ENCODE results near the gene NRN1. TPM values are rescaled to one million over a fixed set of nuclear protein-coding genes. Genes with fewer than 3 reads are reported as not detected.

The NRN1 gene
- total and polyA plus RNA-seq, 2 donors (not counting 3 experiments of a cell fraction or from before 2014, with no cell fraction given): 12.8 to 26.2 TPM

- H3K4me1 ChIP-seq (ENCODE audit: control insufficient read depth, extremely low read depth, insufficient read depth, low read length): no peaks in the 10 kb centered on the region
- H3K27ac ChIP-seq (ENCODE audit: insufficient read depth, low read depth, low read length): no peak overlapping the region
- ChIA-PET CTCF (no interaction called here), POLR2A (no interaction called here)
- dilution Hi-C loops (cut with MboI; ENCODE audit: extremely low pct_ligation_motif_present, low sequenced_read_pairs) (no loop called here), intact Hi-C loops (cut with micrococcal nuclease) (no loop called here)
- H4K20me1 ChIP-seq (replicated peaks; ENCODE audit: control insufficient read depth, extremely low read depth, insufficient read depth, low read length): no peaks in the 10 kb centered on the region
- H3K27me3 ChIP-seq (ENCODE audit: control insufficient read depth in 2 of 2, insufficient read depth in 2 of 2, low read length in 2 of 2): no peaks in the 10 kb centered on the region
- TF ChIP-seq EZH2 (IDR thresholded peaks at IDR 0.05; ENCODE audit: borderline replicate concordance, low read depth, low read length, severe bottlenecking) (no peak), CTCF (IDR thresholded peaks at IDR 0.05; ENCODE audit: extremely low read depth in 1 of 2, insufficient read depth in 1 of 2, low read depth in 1 of 2, low read length in 2 of 2) (no peak), JUN (IDR thresholded peaks at IDR 0.05; ENCODE audit: borderline replicate concordance, insufficient read depth, insufficient read length, low read depth) (no peak), GATA2 (IDR thresholded peaks at IDR 0.05; ENCODE audit: insufficient read depth, insufficient read length, low read depth, low read length) (no peak), FOS (IDR thresholded peaks at IDR 0.05; ENCODE audit: borderline replicate concordance, insufficient read depth, low read length) (no peak), POLR2A (IDR thresholded peaks at IDR 0.05; ENCODE audit: low read depth, low read length) (no peak), POLR2AphosphoS5 (IDR thresholded peaks at IDR 0.05; ENCODE audit: insufficient read depth, low read depth, low read length) (no peak), MAX (IDR thresholded peaks at IDR 0.05; ENCODE audit: insufficient read depth, insufficient read length) (no peak), MYC (IDR thresholded peaks at IDR 0.05; ENCODE audit: low read depth, low read length) (no peak)
- BruUV-seq (replicated peaks): no TSS peak
- H3K9me3 ChIP-seq (replicated peaks; ENCODE audit: control insufficient read depth, insufficient read depth, low read length): no peaks in the 10 kb centered on the region
- no peaks in the 10 kb centered on the region for H3K79me2 ChIP-seq (ENCODE audit: control insufficient read depth, insufficient read depth, low read length)
- H2AFZ ChIP-seq (ENCODE audit: low read depth, low read length): no peak overlapping the region
- H3K9ac ChIP-seq (replicated peaks; ENCODE audit: extremely low read depth, insufficient read depth, low read length): no peak overlapping the region
- H3K4me2 ChIP-seq (ENCODE audit: insufficient read depth, low read length): no peak overlapping the region
- DNase-seq (ENCODE audit: low read depth, low spot score) (no peak), FAIRE-seq (no peak)
- no peaks in the 10 kb centered on the region for H3K36me3 ChIP-seq (ENCODE audit: control insufficient read depth in 2 of 2, extremely low read depth in 1 of 2, insufficient read depth in 2 of 2, low read length in 2 of 2)
- no peak overlapping the region for H3K4me3 ChIP-seq (replicated peaks in 1 of 3; ENCODE audit: insufficient read depth in 1 of 3, low read depth in 1 of 3, low read length in 3 of 3)
- no peaks in the 10 kb centered on the region for H3K9me1 ChIP-seq (replicated peaks; ENCODE audit: control insufficient read depth, extremely low read depth, insufficient read depth, low read length)
Measured at GRCh38 chr6:5976811-5977210, 29.9 kb downstream of the NRN1 start.

Data from endothelial cell of umbilical vein (primary cell).